Measurements from ENCODE around the gene LRRC75A. TPM values are rescaled to one million over a fixed set of nuclear protein-coding genes. Genes with fewer than 3 reads are reported as not detected.

Gene LRRC75A
- total RNA-seq, 1 experiment from 2014 or later, result 22.9 TPM

DNA sequence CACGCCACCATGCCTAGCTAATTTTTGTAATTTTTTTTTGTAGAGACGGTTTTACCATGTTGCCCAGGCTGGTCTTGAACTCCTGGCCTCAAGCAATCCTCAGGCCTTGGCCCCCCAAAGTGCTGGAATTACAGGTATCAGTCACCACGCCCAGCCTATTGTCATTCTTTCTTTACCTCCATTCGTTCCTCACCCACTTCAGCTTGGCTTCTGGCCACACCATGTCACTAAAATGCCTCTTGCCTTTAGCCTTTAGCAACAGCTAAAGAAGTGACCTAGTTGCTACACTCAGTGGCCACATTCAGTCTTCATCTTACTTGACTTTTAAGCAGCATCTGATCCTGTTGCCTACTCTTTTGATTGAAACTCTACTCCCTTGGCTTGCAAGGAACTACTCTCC, 3.6 kb upstream of the LRRC75A start:
- ChIA-PET CTCF (interaction anchor here (1.1 to 2.8 kb wide), 6 partner anchors 11 to 40 kb away, joined by 4 to 7 read pairs (median 4); no protein-coding TSS in a partner anchor), POLR2A (interaction anchor here (0.6 kb wide), 1 partner anchor 89 kb away, joined by 3 read pairs; no protein-coding TSS in a partner anchor)
- DNase-seq (ENCODE audit: low spot score), result no peak
- no peak for ATAC-seq
- H3K27ac Mint-ChIP-seq, result peak overlapping the region; percentile 87
- no peak overlapping the region for H3K4me3 Mint-ChIP-seq
- H3K36me3 Mint-ChIP-seq, result no peaks in the 10 kb centered on the region
- H3K27me3 Mint-ChIP-seq (ENCODE audit: low read depth), result peaks cover 27% of the 10 kb centered on the region
- H3K4me1 Mint-ChIP-seq, result peaks cover 63% of the 10 kb centered on the region
- no peaks in the 10 kb centered on the region for H3K9me3 Mint-ChIP-seq
- TF ChIP-seq SMAD3 (CRISPR knock-in tag; IDR thresholded peaks at IDR 0.05; ENCODE audit: borderline replicate concordance), result no peak
- TF ChIP-seq ZNF396 (CRISPR knock-in tag; IDR thresholded peaks at IDR 0.05; ENCODE audit: borderline replicate concordance), result no peak
- TF ChIP-seq ESRRA (CRISPR knock-in tag; IDR thresholded peaks at IDR 0.05; ENCODE audit: borderline replicate concordance), result no peak
- TF ChIP-seq, protein P1, sequence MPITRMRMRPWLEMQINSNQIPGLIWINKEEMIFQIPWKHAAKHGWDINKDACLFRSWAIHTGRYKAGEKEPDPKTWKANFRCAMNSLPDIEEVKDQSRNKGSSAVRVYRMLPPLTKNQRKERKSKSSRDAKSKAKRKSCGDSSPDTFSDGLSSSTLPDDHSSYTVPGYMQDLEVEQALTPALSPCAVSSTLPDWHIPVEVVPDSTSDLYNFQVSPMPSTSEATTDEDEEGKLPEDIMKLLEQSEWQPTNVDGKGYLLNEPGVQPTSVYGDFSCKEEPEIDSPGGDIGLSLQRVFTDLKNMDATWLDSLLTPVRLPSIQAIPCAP (CRISPR knock-in tag; IDR thresholded peaks at IDR 0.05), result no peak
- no peak for TF ChIP-seq TP53 (CRISPR knock-in tag; IDR thresholded peaks at IDR 0.05)
- TF ChIP-seq ATF1 (CRISPR knock-in tag; IDR thresholded peaks at IDR 0.05), result no peak
- TF ChIP-seq, protein P2, sequence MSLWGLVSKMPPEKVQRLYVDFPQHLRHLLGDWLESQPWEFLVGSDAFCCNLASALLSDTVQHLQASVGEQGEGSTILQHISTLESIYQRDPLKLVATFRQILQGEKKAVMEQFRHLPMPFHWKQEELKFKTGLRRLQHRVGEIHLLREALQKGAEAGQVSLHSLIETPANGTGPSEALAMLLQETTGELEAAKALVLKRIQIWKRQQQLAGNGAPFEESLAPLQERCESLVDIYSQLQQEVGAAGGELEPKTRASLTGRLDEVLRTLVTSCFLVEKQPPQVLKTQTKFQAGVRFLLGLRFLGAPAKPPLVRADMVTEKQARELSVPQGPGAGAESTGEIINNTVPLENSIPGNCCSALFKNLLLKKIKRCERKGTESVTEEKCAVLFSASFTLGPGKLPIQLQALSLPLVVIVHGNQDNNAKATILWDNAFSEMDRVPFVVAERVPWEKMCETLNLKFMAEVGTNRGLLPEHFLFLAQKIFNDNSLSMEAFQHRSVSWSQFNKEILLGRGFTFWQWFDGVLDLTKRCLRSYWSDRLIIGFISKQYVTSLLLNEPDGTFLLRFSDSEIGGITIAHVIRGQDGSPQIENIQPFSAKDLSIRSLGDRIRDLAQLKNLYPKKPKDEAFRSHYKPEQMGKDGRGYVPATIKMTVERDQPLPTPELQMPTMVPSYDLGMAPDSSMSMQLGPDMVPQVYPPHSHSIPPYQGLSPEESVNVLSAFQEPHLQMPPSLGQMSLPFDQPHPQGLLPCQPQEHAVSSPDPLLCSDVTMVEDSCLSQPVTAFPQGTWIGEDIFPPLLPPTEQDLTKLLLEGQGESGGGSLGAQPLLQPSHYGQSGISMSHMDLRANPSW (CRISPR knock-in tag; conservative IDR thresholded peaks at IDR 0.05; ENCODE audit: low read depth), result no peak

DNA sequence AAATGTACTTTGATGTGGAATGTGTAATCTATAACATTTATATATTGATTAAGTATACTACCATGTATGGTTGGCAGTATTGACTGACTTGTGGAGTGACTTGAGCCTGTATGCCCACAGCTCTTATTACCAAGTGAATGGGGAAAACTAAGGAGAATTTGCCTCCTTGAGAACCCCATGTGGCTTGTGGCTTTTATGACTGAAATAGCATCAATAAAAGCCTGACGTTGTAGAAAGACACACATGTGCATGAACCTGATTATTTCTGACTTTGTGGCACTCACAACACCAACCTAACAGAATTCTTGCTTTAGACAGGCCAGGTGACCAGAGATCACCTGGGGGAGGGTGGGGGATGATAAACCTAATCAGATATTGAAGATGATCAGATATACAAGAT, 2.1 kb upstream of the LRRC75A start:
- Mint-ChIP-seq H3K27me3 (ENCODE audit: low read depth) (peaks cover 33% of the 10 kb centered on the region), H3K9me3 (no peaks in the 10 kb centered on the region), H3K27ac (no peak overlapping the region), H3K4me3 (no peak overlapping the region), H3K4me1 (peaks cover 76% of the 10 kb centered on the region), H3K36me3 (no peaks in the 10 kb centered on the region)
- ChIA-PET CTCF (interaction anchor here (1.0 kb wide), 1 partner anchor 90 kb away, joined by 4 read pairs; no protein-coding TSS in a partner anchor), POLR2A (no interaction called here)
- DNase-seq (ENCODE audit: low spot score) (no peak), ATAC-seq (no peak)
- TF ChIP-seq ZNF232 (CRISPR knock-in tag; IDR thresholded peaks at IDR 0.05) (no peak), ZNF416 (CRISPR knock-in tag; IDR thresholded peaks at IDR 0.05) (no peak), IRF2 (CRISPR knock-in tag; IDR thresholded peaks at IDR 0.05; ENCODE audit: borderline replicate concordance, low read depth) (no peak), ZNF219 (CRISPR knock-in tag; IDR thresholded peaks at IDR 0.05; ENCODE audit: borderline replicate concordance) (no peak), CREB1 (CRISPR knock-in tag; IDR thresholded peaks at IDR 0.05) (no peak), ESRRA (CRISPR knock-in tag; IDR thresholded peaks at IDR 0.05; ENCODE audit: borderline replicate concordance) (no peak), KAT7 (CRISPR knock-in tag; IDR thresholded peaks at IDR 0.05; ENCODE audit: borderline replicate concordance) (no peak), CREM (CRISPR knock-in tag; IDR thresholded peaks at IDR 0.05) (no peak)
- TF ChIP-seq, protein P3, sequence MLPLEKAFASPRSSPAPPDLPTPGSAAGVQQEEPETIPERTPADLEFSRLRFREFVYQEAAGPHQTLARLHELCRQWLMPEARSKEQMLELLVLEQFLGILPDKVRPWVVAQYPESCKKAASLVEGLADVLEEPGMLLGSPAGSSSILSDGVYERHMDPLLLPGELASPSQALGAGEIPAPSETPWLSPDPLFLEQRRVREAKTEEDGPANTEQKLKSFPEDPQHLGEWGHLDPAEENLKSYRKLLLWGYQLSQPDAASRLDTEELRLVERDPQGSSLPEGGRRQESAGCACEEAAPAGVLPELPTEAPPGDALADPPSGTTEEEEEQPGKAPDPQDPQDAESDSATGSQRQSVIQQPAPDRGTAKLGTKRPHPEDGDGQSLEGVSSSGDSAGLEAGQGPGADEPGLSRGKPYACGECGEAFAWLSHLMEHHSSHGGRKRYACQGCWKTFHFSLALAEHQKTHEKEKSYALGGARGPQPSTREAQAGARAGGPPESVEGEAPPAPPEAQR (CRISPR knock-in tag; IDR thresholded peaks at IDR 0.05), result no peak
- TF ChIP-seq, protein P4, sequence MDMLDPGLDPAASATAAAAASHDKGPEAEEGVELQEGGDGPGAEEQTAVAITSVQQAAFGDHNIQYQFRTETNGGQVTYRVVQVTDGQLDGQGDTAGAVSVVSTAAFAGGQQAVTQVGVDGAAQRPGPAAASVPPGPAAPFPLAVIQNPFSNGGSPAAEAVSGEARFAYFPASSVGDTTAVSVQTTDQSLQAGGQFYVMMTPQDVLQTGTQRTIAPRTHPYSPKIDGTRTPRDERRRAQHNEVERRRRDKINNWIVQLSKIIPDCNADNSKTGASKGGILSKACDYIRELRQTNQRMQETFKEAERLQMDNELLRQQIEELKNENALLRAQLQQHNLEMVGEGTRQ (CRISPR knock-in tag; IDR thresholded peaks at IDR 0.05), result no peak
- TF ChIP-seq, protein P5, sequence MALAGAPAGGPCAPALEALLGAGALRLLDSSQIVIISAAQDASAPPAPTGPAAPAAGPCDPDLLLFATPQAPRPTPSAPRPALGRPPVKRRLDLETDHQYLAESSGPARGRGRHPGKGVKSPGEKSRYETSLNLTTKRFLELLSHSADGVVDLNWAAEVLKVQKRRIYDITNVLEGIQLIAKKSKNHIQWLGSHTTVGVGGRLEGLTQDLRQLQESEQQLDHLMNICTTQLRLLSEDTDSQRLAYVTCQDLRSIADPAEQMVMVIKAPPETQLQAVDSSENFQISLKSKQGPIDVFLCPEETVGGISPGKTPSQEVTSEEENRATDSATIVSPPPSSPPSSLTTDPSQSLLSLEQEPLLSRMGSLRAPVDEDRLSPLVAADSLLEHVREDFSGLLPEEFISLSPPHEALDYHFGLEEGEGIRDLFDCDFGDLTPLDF (CRISPR knock-in tag; IDR thresholded peaks at IDR 0.05), result no peak
- TF ChIP-seq, protein P6, sequence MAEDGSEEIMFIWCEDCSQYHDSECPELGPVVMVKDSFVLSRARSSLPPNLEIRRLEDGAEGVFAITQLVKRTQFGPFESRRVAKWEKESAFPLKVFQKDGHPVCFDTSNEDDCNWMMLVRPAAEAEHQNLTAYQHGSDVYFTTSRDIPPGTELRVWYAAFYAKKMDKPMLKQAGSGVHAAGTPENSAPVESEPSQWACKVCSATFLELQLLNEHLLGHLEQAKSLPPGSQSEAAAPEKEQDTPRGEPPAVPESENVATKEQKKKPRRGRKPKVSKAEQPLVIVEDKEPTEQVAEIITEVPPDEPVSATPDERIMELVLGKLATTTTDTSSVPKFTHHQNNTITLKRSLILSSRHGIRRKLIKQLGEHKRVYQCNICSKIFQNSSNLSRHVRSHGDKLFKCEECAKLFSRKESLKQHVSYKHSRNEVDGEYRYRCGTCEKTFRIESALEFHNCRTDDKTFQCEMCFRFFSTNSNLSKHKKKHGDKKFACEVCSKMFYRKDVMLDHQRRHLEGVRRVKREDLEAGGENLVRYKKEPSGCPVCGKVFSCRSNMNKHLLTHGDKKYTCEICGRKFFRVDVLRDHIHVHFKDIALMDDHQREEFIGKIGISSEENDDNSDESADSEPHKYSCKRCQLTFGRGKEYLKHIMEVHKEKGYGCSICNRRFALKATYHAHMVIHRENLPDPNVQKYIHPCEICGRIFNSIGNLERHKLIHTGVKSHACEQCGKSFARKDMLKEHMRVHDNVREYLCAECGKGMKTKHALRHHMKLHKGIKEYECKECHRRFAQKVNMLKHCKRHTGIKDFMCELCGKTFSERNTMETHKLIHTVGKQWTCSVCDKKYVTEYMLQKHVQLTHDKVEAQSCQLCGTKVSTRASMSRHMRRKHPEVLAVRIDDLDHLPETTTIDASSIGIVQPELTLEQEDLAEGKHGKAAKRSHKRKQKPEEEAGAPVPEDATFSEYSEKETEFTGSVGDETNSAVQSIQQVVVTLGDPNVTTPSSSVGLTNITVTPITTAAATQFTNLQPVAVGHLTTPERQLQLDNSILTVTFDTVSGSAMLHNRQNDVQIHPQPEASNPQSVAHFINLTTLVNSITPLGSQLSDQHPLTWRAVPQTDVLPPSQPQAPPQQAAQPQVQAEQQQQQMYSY (CRISPR knock-in tag; IDR thresholded peaks at IDR 0.05), result no peak
- TF ChIP-seq, protein P7, sequence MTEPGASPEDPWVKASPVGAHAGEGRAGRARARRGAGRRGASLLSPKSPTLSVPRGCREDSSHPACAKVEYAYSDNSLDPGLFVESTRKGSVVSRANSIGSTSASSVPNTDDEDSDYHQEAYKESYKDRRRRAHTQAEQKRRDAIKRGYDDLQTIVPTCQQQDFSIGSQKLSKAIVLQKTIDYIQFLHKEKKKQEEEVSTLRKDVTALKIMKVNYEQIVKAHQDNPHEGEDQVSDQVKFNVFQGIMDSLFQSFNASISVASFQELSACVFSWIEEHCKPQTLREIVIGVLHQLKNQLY (CRISPR knock-in tag; IDR thresholded peaks at IDR 0.05), result no peak
